ENCODE measurements around the gene CD93.

CD93 gene

DNA sequence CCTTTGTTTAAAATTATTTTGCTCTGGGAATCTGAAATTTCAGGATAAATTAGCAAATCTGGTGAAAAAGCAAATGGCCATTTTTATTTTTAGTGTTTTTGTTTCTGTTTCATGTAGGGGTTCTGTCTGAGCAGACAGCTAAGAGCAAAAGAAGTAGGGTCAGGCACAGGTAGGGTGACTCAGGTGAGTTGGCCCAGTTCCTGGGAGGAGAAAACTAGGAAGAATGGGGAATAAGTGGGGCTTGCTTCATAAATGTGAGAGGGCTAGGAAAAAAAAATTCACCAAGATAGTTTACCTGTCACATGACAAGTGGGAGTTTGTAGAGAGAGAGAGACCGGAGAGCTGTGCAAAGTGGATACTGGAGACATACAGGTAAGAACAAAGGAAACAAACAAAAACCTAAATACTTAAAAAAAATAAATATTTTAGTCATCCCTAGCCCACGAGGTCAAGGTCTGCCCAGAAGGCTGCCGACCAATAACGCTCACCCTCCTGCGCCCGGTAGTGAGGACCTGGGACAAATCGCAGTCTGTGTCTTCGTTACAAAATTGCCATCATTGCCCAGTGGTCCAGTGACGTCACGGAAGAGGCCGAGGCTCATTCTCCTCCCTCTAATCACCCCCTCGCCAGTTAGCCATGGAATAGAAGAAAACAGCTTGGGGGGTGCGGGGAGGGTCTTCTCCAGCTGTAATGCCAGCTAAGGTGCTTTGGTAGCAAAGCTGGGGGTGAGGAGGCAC is 39.0 kb downstream of the CD93 start:
- no peak for DNase-seq
- intact Hi-C loops (cut with DNase I): loop anchor here (10.0 kb wide), 1 partner anchor 92 kb away; no protein-coding TSS in a partner anchor

- DNase-seq: no peak
- intact Hi-C loops (cut with DNase I): loop anchor here (10.0 kb wide), 1 partner anchor 92 kb away; no protein-coding TSS in a partner anchor
Measured at GRCh38 chr20:23046431-23046830, 39.7 kb downstream of the CD93 start.

DNA sequence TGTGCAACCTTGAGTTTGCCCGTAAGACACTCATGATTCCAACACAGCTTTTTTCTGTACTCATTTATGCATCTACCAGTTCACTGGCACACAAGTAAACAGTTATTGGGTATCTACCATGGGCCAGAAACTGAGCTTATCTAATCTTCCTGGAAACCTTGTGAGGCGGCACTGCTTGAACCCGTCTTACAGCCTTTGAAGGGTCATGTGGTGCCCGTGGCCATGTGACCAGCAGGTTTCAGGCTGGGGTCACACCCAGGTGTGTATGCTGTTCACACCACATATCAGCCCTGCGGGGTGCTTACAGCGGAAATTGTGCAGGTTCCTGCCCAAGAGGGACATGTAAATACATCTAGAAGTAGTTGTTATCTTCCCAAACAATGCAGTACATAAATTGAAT is 42.7 kb downstream of the CD93 start:
- intact Hi-C loops (cut with DNase I): loop anchor here (5.0 to 10.0 kb wide), 2 partner anchors 89 to 351 kb away; no protein-coding TSS in a partner anchor

DNA sequence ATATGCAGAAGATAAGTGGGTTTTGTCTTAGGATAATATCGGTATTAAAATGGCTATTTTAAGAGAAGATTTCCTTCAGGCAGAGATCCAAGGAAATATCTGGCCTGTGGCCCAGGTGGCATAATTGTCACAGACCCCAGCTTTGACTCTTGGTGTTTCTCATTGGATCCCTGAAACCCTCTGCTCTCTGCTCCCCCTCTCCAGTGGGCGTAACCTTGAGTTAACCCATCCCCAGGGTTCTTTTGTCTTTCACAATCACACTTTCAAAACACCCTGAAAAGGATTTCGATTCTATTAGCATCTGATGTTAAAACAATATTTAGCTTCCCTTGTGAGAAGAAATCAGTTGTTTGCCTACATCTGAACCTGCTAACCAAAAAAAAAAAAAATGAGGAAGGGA is 43.9 kb downstream of the CD93 start:
- no peak for DNase-seq
- intact Hi-C loops (cut with DNase I): loop anchor here (5.0 to 10.0 kb wide), 2 partner anchors 87 to 350 kb away; no protein-coding TSS in a partner anchor

More for the DNA sequence above, 42.7 kb downstream of the CD93 start:
- DNase-seq: no peak

DNA sequence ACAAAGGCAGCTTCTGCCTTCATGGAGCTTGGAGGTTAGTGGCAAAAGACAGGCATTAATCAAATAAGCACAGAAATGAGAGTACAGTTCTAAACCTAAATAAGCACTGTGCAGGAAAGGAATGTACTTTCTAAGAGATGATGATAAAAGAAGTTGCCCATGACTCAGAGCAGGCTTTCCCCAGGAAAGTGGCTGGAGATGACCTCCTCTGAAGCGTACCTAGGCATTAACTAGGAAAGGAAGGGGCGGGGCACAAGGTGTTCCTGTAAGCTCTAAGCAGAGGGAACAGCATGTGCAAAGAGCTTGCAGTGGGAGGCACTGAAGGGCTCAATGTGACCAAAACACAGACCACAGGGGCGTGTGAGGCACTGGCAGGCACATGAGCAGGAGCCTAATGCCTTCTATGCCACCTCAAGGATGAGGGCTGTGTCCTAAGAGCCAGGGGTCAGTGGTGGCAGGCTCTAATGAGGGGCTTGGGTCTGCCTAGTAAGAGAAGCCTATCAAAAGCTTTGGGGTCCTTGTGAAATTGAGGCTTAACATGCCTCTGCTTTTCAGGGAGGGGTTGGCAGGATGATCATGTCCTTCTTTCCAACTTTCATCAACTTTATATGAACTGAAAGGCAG is 46.1 kb downstream of the CD93 start:
- DNase-seq: no peak
- intact Hi-C loops (cut with DNase I): loop anchor here (5.0 to 10.0 kb wide), 2 partner anchors 85 to 348 kb away; no protein-coding TSS in a partner anchor

DNA sequence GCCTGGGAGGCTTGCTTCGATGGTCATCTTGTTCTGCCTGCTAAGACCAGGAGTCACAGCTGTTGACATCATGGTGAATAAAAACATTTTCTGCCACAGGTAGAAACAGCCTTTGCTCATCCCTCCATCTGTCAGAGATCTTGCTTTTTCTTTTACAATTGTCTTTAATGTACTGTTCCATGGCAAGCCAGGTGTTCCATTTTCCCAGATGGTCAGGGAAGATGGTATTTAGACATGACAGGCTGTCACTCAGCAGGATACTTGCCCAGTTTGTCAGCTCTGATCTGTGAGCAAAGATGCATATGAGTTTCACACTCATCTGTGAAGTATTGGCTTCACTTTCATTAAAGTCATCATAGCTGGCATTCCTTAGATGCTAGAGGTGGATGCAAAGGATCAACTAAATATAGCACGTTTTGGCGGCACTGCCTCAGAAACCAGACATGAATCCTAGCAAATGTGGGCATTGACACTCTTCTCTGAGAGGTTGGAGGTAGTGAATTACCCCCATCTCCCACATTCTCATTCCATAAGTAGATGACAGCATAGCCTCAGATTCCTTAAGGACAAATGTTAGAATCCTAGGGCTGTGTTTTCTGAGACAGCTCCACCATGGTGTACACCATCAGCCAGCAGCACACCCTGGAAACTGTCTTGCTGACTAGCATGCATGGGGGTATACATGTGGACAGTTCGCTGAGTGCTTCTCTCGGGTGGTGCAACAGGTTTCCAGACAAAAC is 46.8 kb downstream of the CD93 start:
- no peak for DNase-seq
- intact Hi-C loops (cut with DNase I): no loop called here

DNA sequence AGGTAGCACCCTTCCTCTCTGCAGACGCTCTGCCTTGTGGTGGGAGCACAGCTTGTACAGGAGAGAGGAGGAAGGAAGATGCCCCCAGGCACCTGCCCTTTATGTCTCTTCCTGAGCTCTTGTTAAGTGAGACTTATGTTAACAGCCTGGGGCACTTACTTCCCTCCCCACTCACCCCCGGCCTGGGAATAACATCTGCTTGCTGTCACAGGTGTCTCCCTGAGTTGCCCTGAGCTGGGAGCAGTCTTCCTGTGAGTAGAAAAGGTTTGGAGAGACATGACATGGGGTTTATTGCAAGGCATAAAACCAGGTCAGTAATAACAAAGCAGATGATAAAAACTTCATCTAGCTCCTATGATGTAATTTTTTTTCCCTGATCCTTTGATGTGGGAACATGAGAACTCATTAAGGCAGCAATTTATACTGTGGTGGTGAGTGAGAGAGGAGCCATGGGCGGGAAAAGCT is 49.1 kb downstream of the CD93 start:
- intact Hi-C loops (cut with DNase I): no loop called here
- DNase-seq: no peak

- intact Hi-C loops (cut with DNase I): no loop called here
- peak in 1 of 10 donors; percentile 54 for DNase-seq
Measured at GRCh38 chr20:23036371-23036770, 49.8 kb downstream of the CD93 start.

- intact Hi-C loops (cut with DNase I): no loop called here
- DNase-seq: no peak
Measured at GRCh38 chr20:23035731-23036130, 50.4 kb downstream of the CD93 start.

DNA sequence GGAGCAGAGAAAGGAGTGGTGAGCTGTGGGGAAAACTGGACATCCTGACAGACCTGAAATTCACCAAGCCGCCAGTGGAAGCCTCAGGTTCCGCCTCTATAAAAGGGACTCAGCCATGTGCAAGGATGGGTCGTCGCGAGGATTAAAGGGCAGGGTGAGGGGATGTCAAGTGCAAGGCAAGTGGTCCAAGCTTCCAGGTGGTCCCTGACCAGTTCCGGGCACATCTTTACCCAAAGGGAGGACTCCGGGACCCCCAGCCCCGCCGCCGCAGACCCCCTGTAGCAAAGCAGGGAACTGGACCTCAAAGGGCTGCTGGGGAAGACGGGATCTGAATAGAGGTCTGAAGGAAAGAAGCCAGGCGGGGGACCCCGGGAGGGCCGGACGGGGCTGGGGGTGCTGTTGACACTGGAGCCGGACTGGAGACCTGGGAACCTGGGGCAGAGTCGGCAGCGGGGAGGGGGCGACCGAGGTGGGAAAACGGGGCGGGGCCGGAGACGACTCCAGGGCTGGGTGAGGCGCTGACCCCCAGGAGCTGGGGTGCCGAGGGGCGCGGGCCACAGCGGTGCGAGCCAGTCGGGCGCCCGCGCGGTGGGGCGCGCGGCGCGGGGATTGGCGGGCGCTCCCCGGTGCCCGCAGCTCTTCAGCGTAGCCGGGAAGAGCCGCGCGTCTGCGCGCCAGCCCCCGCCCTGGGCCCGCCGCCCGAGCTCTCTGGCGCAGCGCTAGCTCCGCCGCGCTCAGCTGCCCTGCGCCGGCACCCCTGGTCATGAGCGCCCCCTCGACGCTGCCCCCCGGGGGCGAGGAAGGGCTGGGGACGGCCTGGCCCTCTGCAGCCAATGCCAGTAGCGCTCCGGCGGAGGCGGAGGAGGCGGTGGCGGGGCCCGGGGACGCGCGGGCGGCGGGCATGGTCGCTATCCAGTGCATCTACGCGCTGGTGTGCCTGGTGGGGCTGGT is 51.1 kb downstream of the CD93 start, which contains the start of gene SSTR4:
TSS of gene SSTR4 (plus strand) at position 592 of the 951 bp plus-strand sequence. CDS start at position 764, 172 bp downstream.
- DNase-seq: peak in 2 of 10 donors; percentile 74 to 86
- intact Hi-C loops (cut with DNase I): no loop called here

DNA sequence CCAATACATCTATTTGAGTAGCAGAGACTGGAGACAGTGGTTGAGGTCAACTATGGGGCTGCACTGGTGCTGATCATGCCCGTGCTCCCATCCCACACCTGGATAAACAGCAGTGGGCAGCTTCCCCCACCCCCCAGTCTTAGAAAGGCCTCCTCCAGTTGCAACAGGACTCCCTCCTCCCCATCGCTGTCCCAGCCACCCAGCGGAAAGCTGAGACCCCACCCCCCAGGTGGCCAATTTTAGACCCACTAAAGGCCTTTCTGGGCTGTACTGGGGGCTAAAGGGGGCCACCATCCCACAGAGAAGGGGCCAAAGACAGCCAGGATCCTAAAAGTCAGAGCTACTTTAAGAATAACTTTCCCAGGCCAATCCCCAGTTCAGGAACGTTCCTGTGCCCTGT is 52.2 kb downstream of the CD93 start:
- intact Hi-C loops (cut with DNase I): no loop called here
- no peak for DNase-seq

DNA sequence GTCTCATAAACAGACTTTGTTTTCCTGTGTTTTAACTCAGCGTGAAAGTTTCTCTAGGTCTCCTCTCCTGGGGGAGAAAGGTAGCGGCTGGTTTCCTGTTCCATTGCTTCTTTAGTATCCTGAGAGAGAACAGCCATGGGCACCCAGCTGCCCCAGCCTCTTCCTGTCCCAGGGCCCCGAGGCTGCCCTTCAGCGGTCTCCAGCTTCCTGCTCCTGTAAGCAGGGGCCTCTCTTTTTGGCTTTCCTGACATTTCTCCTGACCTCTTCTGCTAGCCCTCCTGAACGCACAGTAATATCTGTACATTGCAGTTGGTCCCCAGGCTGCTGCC is 53.4 kb downstream of the CD93 start:
- intact Hi-C loops (cut with DNase I): no loop called here
- no peak for DNase-seq

DNA sequence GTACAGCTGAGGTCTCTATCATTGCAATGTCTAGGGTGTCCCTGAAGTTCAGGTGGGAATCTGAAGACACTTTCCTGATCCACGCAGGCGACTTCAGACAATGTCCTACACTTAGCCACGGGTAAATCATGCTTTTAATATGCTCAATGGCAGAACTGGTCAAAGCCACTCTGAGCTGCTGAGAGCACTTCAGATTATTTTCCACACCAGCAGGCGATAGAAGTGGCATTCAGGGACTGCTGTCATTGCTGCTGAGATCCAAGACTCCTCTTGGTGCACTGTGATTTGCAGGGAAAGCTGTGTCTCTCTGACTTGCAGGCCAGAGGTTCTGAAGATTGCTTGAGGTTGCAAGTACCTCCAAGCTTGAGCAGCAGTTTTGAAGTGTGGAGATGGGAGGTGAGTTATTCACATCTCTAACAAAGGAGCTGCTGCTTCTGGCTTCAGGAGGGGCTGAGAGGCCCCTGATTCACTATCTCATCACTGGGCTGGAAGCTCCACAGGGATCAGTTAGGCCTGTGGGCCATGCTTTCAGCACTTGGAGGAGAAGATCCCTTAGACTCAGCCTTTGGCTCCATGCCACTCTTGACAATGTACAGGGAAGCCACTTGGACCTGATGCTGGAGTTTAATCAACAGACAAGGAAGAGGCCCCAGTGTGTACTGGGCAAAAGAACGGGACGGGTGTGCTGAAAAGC is 53.9 kb downstream of the CD93 start:
- intact Hi-C loops (cut with DNase I): no loop called here
- DNase-seq: no peak

DNA sequence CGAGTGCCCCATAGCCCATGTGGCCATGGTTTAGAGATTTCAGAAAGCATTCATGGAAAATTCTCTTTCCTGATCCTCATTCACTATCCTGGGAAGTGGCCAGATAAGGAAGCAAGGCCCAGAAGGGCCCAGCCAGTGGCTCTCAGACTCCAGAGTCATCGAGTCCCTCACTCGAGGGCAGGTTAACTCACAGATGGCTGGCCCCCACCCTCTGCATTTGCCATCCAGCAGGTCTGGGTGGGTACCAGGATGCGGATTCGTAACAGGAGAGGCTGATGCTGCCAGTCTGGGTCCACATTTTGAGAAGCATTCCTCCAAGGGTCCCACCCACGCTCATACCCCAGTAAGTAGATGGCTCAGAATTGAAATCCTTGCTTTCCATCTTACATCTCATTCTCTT is 54.8 kb downstream of the CD93 start:
- intact Hi-C loops (cut with DNase I): no loop called here
- DNase-seq: peak in 1 of 10 donors; percentile 70
